Suprapubic skin (tissue), 3 donors: ENCODE measurements around the gene BICC1.

Source experiments
- CTCF ChIP-seq, 2 donors: fragments of 200-600 bp in 1 of 2; fragments of 450-650 bp in 1 of 2; sonication (generic) in 1 of 2; IDR thresholded peaks; one replicate each; pipeline ENCODE4 v1.5.1; 2016 to 2019; ENCODE audit warnings: antibody characterized with exemption in 2 of 2, mild to moderate bottlenecking in 1 of 2, moderate library complexity in 1 of 2
- EP300 ChIP-seq: sonication (generic); formaldehyde crosslinking; IDR thresholded peaks from one replicate; pipeline ENCODE4 v1.6.1; 2017; ENCODE audit warnings: antibody characterized with exemption

GRCh38 chr10:58667658-58668310 lies 155.1 kb downstream of the BICC1 start:
- TF ChIP-seq CTCF (IDR thresholded peaks at IDR 0.05), result no peak
- TF ChIP-seq EP300, result no peak
